GM12878 (cell line): Measurements from ENCODE around the gene HS3ST5. TPM values are rescaled to one million over a fixed set of nuclear protein-coding genes. Genes with fewer than 3 reads are reported as not detected.

Source experiments
- ATAC-seq: fragments of 200-7000 bp; cut with Tn5 transposase; 3 replicates; pipeline ENCODE4 v1.9.1; 2020; ENCODE audit warnings: mild to moderate bottlenecking, moderate library complexity
- BruUV-seq: library from RNA; stranded (reverse); fragments of 400-500 nt; replicated peaks from 2 replicates; lab custom pipeline; 2021; lab: Mats Ljungman, UMichigan
- CTCF ChIA-PET: fragments of 300-600 bp; sonication (Branson Sonifier 250); formaldehyde crosslinking; extraction: SDS; loops from one replicate; lab custom pipeline; 2021; ENCODE audit warnings: inconsistent platforms; lab: Yijun Ruan, JAX
- POLR2A ChIA-PET: fragments of 350-600 bp; formaldehyde crosslinking; extraction: SDS; loops from one replicate; lab custom pipeline; 2021; ENCODE audit warnings: inconsistent platforms; lab: Charles Lee
- RAD21 ChIA-PET: fragments of 300-600 bp; sonication (Branson Sonifier 250); formaldehyde crosslinking; loops from one replicate; lab custom pipeline; 2023; ENCODE audit warnings: antibody characterized with exemption; ENCODE audit not compliant: unreplicated experiment; lab: Charles Lee
- SMC1A ChIA-PET: fragments of 300-600 bp; sonication (Branson Sonifier 250); formaldehyde crosslinking; loops from one replicate; lab custom pipeline; 2023; ENCODE audit not compliant: unreplicated experiment, uncharacterized antibody; lab: Charles Lee
- DNase-seq: peaks from one replicate; pipeline ENCODE4 v3.0.0-alpha.2; 2011; ENCODE audit warnings: low read depth, low spot score
- FAIRE-seq: peaks from 3 replicates; lab custom pipeline; 2011; peaks lifted over from hg19 to GRCh38; lab: Jason Lieb, UNC
- H2AFZ ChIP-seq: 2 replicates; pipeline ENCODE4 v1.6.0; 2011; ENCODE audit warnings: low read depth, low read length, control low read depth; ENCODE audit not compliant: control insufficient read depth
- H3K27ac ChIP-seq: 2 replicates; pipeline ENCODE4 v1.5.1; 2011; ENCODE audit warnings: control low read depth; ENCODE audit not compliant: control insufficient read depth, insufficient read depth
- H3K27me3 ChIP-seq, 2 experiments: replicated peaks in 1 of 2; 2 replicates each; pipeline versions ENCODE4 v1.6.0 to v1.6.1; 2011; ENCODE audit warnings: low read length in 1 of 2; ENCODE audit not compliant: control insufficient read depth in 2 of 2, insufficient read depth in 2 of 2
- H3K36me3 ChIP-seq, 2 experiments: 2 replicates each; pipeline ENCODE4 v1.5.1; 2011; ENCODE audit warnings: low read length in 1 of 2; ENCODE audit not compliant: control insufficient read depth in 2 of 2, insufficient read depth in 2 of 2
- H3K4me1 ChIP-seq: 2 replicates; pipeline ENCODE4 v1.6.1; 2011; ENCODE audit warnings: mild to moderate bottlenecking, low read length, moderate library complexity, mixed read lengths; ENCODE audit not compliant: control insufficient read depth, insufficient read depth
- H3K4me2 ChIP-seq: 2 replicates; pipeline ENCODE4 v1.6.0; 2011; ENCODE audit warnings: control low read depth; ENCODE audit not compliant: control insufficient read depth, insufficient read depth
- H3K4me3 ChIP-seq: fragments of 200-600 bp; sonication (generic); 2 replicates; pipeline ENCODE4 v1.5.1; 2016
- H3K79me2 ChIP-seq: 2 replicates; pipeline ENCODE4 v1.6.0; 2011; ENCODE audit warnings: low read length; ENCODE audit not compliant: control insufficient read depth, insufficient read depth
- H3K9ac ChIP-seq: 2 replicates; pipeline ENCODE4 v1.8.0; 2011; ENCODE audit warnings: low read length, control low read depth, mixed read lengths; ENCODE audit not compliant: control insufficient read depth, insufficient read depth
- H3K9me3 ChIP-seq: replicated peaks from 3 replicates; pipeline ENCODE4 v1.5.1; 2011; ENCODE audit warnings: mild to moderate bottlenecking, low read length; ENCODE audit not compliant: control insufficient read depth, insufficient read depth
- H4K20me1 ChIP-seq: 2 replicates; pipeline ENCODE4 v1.6.0; 2011; ENCODE audit not compliant: control insufficient read depth, insufficient read depth
- BRCA1 ChIP-seq: IDR thresholded peaks from 2 replicates; pipeline ENCODE4 v1.6.1; 2011; ENCODE audit warnings: low read depth, low read length, improper control_type of control experiment
- EP300 ChIP-seq, 2 experiments: fragments of 150-350 bp in 1 of 2; IDR thresholded peaks; 2 replicates each; pipeline ENCODE4 v1.6.1; 2011 to 2012; ENCODE audit warnings: low read depth in 2 of 2, low read length in 2 of 2, borderline replicate concordance in 1 of 2, improper control_type of control experiment in 1 of 2, inconsistent platforms in 1 of 2; ENCODE audit not compliant: control insufficient read depth in 1 of 2
- HDAC6 ChIP-seq: fragments of 200-600 bp; sonication (generic); IDR thresholded peaks from one replicate; pipeline ENCODE4 v1.8.0; 2017; ENCODE audit warnings: antibody characterized with exemption; ENCODE audit not compliant: unreplicated experiment
- MEF2B ChIP-seq: fragments of 450-650 bp; IDR thresholded peaks from 2 replicates; pipeline ENCODE4 v1.6.1; 2018; ENCODE audit warnings: mild to moderate bottlenecking, moderate library complexity; ENCODE audit not compliant: partially characterized antibody, poor library complexity, severe bottlenecking
- NFIC ChIP-seq: IDR thresholded peaks from 2 replicates; pipeline ENCODE4 v1.6.1; 2012; ENCODE audit warnings: low read depth, mild to moderate bottlenecking, inconsistent platforms, low read length, moderate library complexity
- NRF1 ChIP-seq: conservative IDR thresholded peaks from 2 replicates; pipeline ENCODE4 v1.6.1; 2011; ENCODE audit warnings: mild to moderate bottlenecking, low read depth, low read length, improper control_type of control experiment
- PAX5 ChIP-seq: IDR thresholded peaks from 2 replicates; pipeline ENCODE4 v1.6.1; 2011; ENCODE audit warnings: low read depth, low read length, borderline replicate concordance
- POLR2A ChIP-seq: IDR thresholded peaks from 2 replicates; pipeline ENCODE4 v1.6.1; 2011; ENCODE audit warnings: low read depth, mild to moderate bottlenecking, low read length
- RFX5 ChIP-seq: IDR thresholded peaks from 2 replicates; pipeline ENCODE4 v1.6.1; 2011; ENCODE audit warnings: low read depth, low read length, improper control_type of control experiment
- TAF1 ChIP-seq: IDR thresholded peaks from 2 replicates; pipeline ENCODE4 v1.6.1; 2011; ENCODE audit warnings: mild to moderate bottlenecking, low read depth, low read length, borderline replicate concordance
- ZNF24 ChIP-seq: fragments of 450-650 bp; IDR thresholded peaks from 2 replicates; pipeline ENCODE4 v1.6.1; 2017; ENCODE audit warnings: antibody characterized with exemption, mild to moderate bottlenecking
- WGBS: methylation state at CpG from one replicate; pipeline ENCODE4 v1.1.6; 2016; ENCODE audit warnings: low lambda C conversion rate; ENCODE audit not compliant: insufficient replicate concordance, insufficient coverage; ENCODE audit errors: missing lambda C conversion rate; 5-methylcytosine and 5-hydroxymethylcytosine counted together
- in situ Hi-C: fragments of 300-500 bp; cut with MboI; formaldehyde crosslinking; loops from 9 replicates; pipeline ENCODE4 v1.14.3; 2018; ENCODE audit warnings: mixed read lengths
- intact Hi-C: fragments of 100-400 bp; cut with micrococcal nuclease; formaldehyde crosslinking; loops from one replicate; pipeline ENCODE4 v1.14.2; 2022; ENCODE audit not compliant: unreplicated experiment
- polyA plus RNA-seq, 11 experiments: library from polyadenylated mRNA; depleted of rRNA in 4 of 11; unstranded in 6 of 11; stranded (reverse) in 5 of 11; fragments of >200 nt; fragmentation: Nextera tagmentation in 4 of 11; fragmentation: Illumina TruSeq in 1 of 11; extraction: Ambion mirVana in 4 of 11; extraction: Trizol in 1 of 11; gene quantifications; 1 replicate in 1 of 11; 2 replicates in 10 of 11; pipeline versions ENCODE4 v1.2.1 to v1.2.3, GENCODE V29; 2011 to 2016; ENCODE audit warnings: inconsistent platforms in 2 of 11, missing spikeins in 2 of 11, low read depth in 1 of 11
- total RNA-seq, 4 experiments: library from RNA; depleted of rRNA in 3 of 4; stranded (reverse); fragments of >200 nt in 3 of 4; fragmentation: Illumina TruSeq in 1 of 4; extraction: Trizol in 1 of 4; gene quantifications; 2 replicates each; pipeline versions ENCODE4 v1.2.1 to v1.2.3, GENCODE V29; 2013 to 2021
- TF ChIP-seq, protein P1 (sequence below): IDR thresholded peaks from 2 replicates; pipeline ENCODE4 v1.6.1; 2012; ENCODE audit warnings: low read depth, low read length, improper control_type of control experiment
- TF ChIP-seq, protein P2 (sequence below): IDR thresholded peaks from 2 replicates; pipeline ENCODE4 v1.6.1; 2011; ENCODE audit warnings: borderline replicate concordance, low read depth, mild to moderate bottlenecking, moderate library complexity, low read length; ENCODE audit not compliant: insufficient read depth, poor library complexity, severe bottlenecking
- TF ChIP-seq, protein P3 (sequence below): IDR thresholded peaks from 2 replicates; pipeline ENCODE4 v1.6.1; 2012; ENCODE audit warnings: low read depth, low read length, improper control_type of control experiment
- TF ChIP-seq, protein P4 (sequence below): fragments of 150-350 bp; IDR thresholded peaks from 2 replicates; pipeline ENCODE4 v1.6.1; 2014; ENCODE audit warnings: mild to moderate bottlenecking, low read depth, low read length
- TF ChIP-seq, protein P5 (sequence below): fragments of 450-650 bp; IDR thresholded peaks from 2 replicates; pipeline ENCODE4 v1.6.1; 2017; ENCODE audit warnings: low read depth, mild to moderate bottlenecking, moderate library complexity
- TF ChIP-seq, protein P6 (sequence below), 3 experiments: IDR thresholded peaks in 2 of 3; conservative IDR thresholded peaks in 1 of 3; 2 replicates each; pipeline ENCODE4 v1.5.1; 2011; ENCODE audit warnings: low read depth in 3 of 3, low read length in 3 of 3, mild to moderate bottlenecking in 3 of 3, control low read depth in 2 of 3, moderate library complexity in 2 of 3, inconsistent platforms in 1 of 3, mixed read lengths in 1 of 3; ENCODE audit not compliant: control insufficient read depth in 2 of 3, insufficient read depth in 1 of 3; ENCODE audit errors: extremely low read depth in 1 of 3

The HS3ST5 gene
- total and polyA plus RNA-seq, 10 of the 15 experiments (the other 5 are each of a cell fraction or from before 2014, with no cell fraction given): 0.04 TPM; not detected in 9

DNA sequence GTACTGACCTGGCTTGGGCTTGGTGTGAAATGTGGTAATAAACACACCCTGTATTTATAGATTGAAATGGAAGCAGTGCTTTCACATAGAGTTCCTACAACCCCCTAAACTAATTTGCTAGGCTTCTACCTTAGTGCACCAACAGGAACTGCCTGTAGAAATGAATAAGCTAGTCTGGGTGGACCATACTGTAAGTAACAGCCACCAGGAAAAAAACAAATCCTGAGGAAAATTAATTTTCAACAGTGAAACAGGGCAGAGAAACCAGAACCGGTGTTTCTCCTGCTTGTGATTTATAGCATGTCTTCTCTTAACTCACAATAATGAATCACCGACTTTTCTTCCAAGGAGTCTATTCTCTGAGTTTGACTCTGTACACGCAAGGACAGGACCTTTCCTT, 187.1 kb downstream of the HS3ST5 start:
- 0 out of 2 replicates have a peak, but pooled peaks cover 3% of the 10 kb centered on the region for H3K4me1 ChIP-seq
- no peaks in the 10 kb centered on the region for H3K9me3 ChIP-seq
- H3K27me3 ChIP-seq: no peaks in the 10 kb centered on the region
- intact Hi-C loops (no loop called here), in situ Hi-C loops (no loop called here)
- no peaks in the 10 kb centered on the region for H3K36me3 ChIP-seq
- ATAC-seq (no peak), DNase-seq (no peak), FAIRE-seq (no peak)
- no peak overlapping the region for H3K27ac ChIP-seq
- WGBS: 36% methylated on average over 3 of the region's 3 CpGs
- BruUV-seq: no TSS peak
- no peak overlapping the region for H3K4me3 ChIP-seq
- ChIA-PET POLR2A (no interaction called here), SMC1A (interaction anchor here (0.6 kb wide), 1 partner anchor 15 kb away, joined by 3 read pairs; no protein-coding TSS in a partner anchor), RAD21 (no interaction called here), CTCF (no interaction called here)
- H3K4me2 ChIP-seq: no peak overlapping the region
- no peak overlapping the region for H2AFZ ChIP-seq
- no peak overlapping the region for H3K9ac ChIP-seq
- no peaks in the 10 kb centered on the region for H4K20me1 ChIP-seq
- H3K79me2 ChIP-seq: no peaks in the 10 kb centered on the region
- TF ChIP-seq ZNF24: no peak
- TF ChIP-seq, protein P1, sequence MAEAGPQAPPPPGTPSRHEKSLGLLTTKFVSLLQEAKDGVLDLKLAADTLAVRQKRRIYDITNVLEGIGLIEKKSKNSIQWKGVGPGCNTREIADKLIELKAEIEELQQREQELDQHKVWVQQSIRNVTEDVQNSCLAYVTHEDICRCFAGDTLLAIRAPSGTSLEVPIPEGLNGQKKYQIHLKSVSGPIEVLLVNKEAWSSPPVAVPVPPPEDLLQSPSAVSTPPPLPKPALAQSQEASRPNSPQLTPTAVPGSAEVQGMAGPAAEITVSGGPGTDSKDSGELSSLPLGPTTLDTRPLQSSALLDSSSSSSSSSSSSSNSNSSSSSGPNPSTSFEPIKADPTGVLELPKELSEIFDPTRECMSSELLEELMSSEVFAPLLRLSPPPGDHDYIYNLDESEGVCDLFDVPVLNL: no peak
- no peak for TF ChIP-seq EP300 (IDR thresholded peaks at IDR 0.05; ENCODE audit: borderline replicate concordance in 1 of 2, control insufficient read depth in 1 of 2, low read depth in 2 of 2, low read length in 2 of 2)
- no peak for TF ChIP-seq NRF1
- TF ChIP-seq TAF1: no peak
- TF ChIP-seq, protein P2, sequence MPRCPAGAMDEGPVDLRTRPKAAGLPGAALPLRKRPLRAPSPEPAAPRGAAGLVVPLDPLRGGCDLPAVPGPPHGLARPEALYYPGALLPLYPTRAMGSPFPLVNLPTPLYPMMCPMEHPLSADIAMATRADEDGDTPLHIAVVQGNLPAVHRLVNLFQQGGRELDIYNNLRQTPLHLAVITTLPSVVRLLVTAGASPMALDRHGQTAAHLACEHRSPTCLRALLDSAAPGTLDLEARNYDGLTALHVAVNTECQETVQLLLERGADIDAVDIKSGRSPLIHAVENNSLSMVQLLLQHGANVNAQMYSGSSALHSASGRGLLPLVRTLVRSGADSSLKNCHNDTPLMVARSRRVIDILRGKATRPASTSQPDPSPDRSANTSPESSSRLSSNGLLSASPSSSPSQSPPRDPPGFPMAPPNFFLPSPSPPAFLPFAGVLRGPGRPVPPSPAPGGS: no peak
- TF ChIP-seq RFX5: no peak
- TF ChIP-seq, protein P3, sequence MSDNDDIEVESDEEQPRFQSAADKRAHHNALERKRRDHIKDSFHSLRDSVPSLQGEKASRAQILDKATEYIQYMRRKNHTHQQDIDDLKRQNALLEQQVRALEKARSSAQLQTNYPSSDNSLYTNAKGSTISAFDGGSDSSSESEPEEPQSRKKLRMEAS: no peak
- TF ChIP-seq POLR2A: no peak
- TF ChIP-seq, protein P4, sequence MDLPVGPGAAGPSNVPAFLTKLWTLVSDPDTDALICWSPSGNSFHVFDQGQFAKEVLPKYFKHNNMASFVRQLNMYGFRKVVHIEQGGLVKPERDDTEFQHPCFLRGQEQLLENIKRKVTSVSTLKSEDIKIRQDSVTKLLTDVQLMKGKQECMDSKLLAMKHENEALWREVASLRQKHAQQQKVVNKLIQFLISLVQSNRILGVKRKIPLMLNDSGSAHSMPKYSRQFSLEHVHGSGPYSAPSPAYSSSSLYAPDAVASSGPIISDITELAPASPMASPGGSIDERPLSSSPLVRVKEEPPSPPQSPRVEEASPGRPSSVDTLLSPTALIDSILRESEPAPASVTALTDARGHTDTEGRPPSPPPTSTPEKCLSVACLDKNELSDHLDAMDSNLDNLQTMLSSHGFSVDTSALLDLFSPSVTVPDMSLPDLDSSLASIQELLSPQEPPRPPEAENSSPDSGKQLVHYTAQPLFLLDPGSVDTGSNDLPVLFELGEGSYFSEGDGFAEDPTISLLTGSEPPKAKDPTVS: no peak
- TF ChIP-seq, protein P5, sequence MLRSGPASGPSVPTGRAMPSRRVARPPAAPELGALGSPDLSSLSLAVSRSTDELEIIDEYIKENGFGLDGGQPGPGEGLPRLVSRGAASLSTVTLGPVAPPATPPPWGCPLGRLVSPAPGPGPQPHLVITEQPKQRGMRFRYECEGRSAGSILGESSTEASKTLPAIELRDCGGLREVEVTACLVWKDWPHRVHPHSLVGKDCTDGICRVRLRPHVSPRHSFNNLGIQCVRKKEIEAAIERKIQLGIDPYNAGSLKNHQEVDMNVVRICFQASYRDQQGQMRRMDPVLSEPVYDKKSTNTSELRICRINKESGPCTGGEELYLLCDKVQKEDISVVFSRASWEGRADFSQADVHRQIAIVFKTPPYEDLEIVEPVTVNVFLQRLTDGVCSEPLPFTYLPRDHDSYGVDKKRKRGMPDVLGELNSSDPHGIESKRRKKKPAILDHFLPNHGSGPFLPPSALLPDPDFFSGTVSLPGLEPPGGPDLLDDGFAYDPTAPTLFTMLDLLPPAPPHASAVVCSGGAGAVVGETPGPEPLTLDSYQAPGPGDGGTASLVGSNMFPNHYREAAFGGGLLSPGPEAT: no peak
- TF ChIP-seq PAX5: no peak
- TF ChIP-seq MEF2B: no peak
- TF ChIP-seq, protein P6, sequence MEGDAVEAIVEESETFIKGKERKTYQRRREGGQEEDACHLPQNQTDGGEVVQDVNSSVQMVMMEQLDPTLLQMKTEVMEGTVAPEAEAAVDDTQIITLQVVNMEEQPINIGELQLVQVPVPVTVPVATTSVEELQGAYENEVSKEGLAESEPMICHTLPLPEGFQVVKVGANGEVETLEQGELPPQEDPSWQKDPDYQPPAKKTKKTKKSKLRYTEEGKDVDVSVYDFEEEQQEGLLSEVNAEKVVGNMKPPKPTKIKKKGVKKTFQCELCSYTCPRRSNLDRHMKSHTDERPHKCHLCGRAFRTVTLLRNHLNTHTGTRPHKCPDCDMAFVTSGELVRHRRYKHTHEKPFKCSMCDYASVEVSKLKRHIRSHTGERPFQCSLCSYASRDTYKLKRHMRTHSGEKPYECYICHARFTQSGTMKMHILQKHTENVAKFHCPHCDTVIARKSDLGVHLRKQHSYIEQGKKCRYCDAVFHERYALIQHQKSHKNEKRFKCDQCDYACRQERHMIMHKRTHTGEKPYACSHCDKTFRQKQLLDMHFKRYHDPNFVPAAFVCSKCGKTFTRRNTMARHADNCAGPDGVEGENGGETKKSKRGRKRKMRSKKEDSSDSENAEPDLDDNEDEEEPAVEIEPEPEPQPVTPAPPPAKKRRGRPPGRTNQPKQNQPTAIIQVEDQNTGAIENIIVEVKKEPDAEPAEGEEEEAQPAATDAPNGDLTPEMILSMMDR (IDR thresholded peaks at IDR 0.05 in 2 of 3, conservative IDR thresholded peaks at IDR 0.05 in 1 of 3; ENCODE audit: control insufficient read depth in 2 of 3, extremely low read depth in 1 of 3, insufficient read depth in 1 of 3, low read depth in 3 of 3, low read length in 3 of 3): no peak
- no peak for TF ChIP-seq BRCA1
- TF ChIP-seq NFIC: no peak
- no peak for TF ChIP-seq HDAC6
